ENCODE data around the gene HOXC6.

HOXC6 gene

GRCh38 chr12:54015018-54015931 lies 13.0 kb upstream of the HOXC6 start:
- DNase-seq (ENCODE audit: low spot score): no peak

- DNase-seq (ENCODE audit: low spot score): no peak
Observed at GRCh38 chr12:54016051-54016450, 12.2 kb upstream of the HOXC6 start.

GRCh38 chr12:54016478-54016964 lies 11.7 kb upstream of the HOXC6 start:
- no peak for DNase-seq (ENCODE audit: low spot score)

GRCh38 chr12:54017027-54017788 lies 11.0 kb upstream of the HOXC6 start:
- DNase-seq (ENCODE audit: low spot score): peak; percentile 67

- peak; percentile 92 for DNase-seq (ENCODE audit: low spot score)
Observed at GRCh38 chr12:54017878-54018467, 10.3 kb upstream of the HOXC6 start.

- DNase-seq (ENCODE audit: low spot score): no peak
Observed at GRCh38 chr12:54018468-54018984, 9.7 kb upstream of the HOXC6 start.

- no peak for DNase-seq (ENCODE audit: low spot score)
Observed at GRCh38 chr12:54019091-54019811, 9.0 kb upstream of the HOXC6 start.

GRCh38 chr12:54019924-54020590 lies 8.2 kb upstream of the HOXC6 start:
- DNase-seq (ENCODE audit: low spot score): no peak

- no peak for DNase-seq (ENCODE audit: low spot score)
Observed at GRCh38 chr12:54020591-54021405, 7.4 kb upstream of the HOXC6 start.

- no peak for DNase-seq (ENCODE audit: low spot score)
Observed at GRCh38 chr12:54021432-54022013, 6.7 kb upstream of the HOXC6 start.

GRCh38 chr12:54022960-54023884 lies 5.0 kb upstream of the HOXC6 start:
- DNase-seq (ENCODE audit: low spot score): no peak

GRCh38 chr12:54024127-54024526 lies 4.1 kb upstream of the HOXC6 start:
- no peak for DNase-seq (ENCODE audit: low spot score)

- no peak for DNase-seq (ENCODE audit: low spot score)
Observed at GRCh38 chr12:54024581-54025305, 3.5 kb upstream of the HOXC6 start.

- DNase-seq (ENCODE audit: low spot score): no peak
Observed at GRCh38 chr12:54025499-54026405, 2.5 kb upstream of the HOXC6 start.

GRCh38 chr12:54026640-54027441 lies 1.4 kb upstream of the HOXC6 start:
- DNase-seq (ENCODE audit: low spot score): no peak

GRCh38 chr12:54027442-54027786 lies 826 bp upstream of the HOXC6 start:
- no peak for DNase-seq (ENCODE audit: low spot score)

All from iPS-NIHi11 (cell line).